Left lung (tissue), 10 donors: ENCODE data around the gene DCC. TPM values are rescaled to one million over a fixed set of nuclear protein-coding genes. Genes with fewer than 3 reads are reported as not detected.

Experiments
- ATAC-seq: fragments of 200-7000 bp; cut with Tn5 transposase; one replicate; pipeline ENCODE4 v1.9.1; 2020; ENCODE audit warnings: moderate library complexity
- DNase-seq, 4 donors: peaks; one replicate each; pipeline ENCODE4 v3.0.0-alpha.2; 2013 to 2020
- H3K27ac ChIP-seq, 2 donors: fragments of 200-600 bp; sonication (generic) in 1 of 2; one replicate each; pipeline versions ENCODE4 v1.5.0 to v1.8.0; 2020 to 2021
- H3K27me3 ChIP-seq, 2 donors: fragments of 200-600 bp; sonication (generic) in 1 of 2; one replicate each; pipeline versions ENCODE4 v1.5.0 to v1.8.0; 2020 to 2021
- H3K36me3 ChIP-seq, 2 donors: fragments of 200-600 bp; sonication (generic) in 1 of 2; one replicate each; pipeline versions ENCODE4 v1.5.0 to v1.8.0; 2020 to 2021
- H3K4me1 ChIP-seq, 2 donors: fragments of 200-600 bp; one replicate each; pipeline ENCODE4 v1.8.0; 2021
- H3K4me3 ChIP-seq, 2 donors: fragments of 200-600 bp; sonication (generic) in 1 of 2; one replicate each; pipeline versions ENCODE4 v1.5.0 to v1.8.0; 2020 to 2021; ENCODE audit warnings: mild to moderate bottlenecking in 1 of 2
- H3K9me3 ChIP-seq, 2 donors: fragments of 200-600 bp; sonication (generic) in 1 of 2; one replicate each; pipeline versions ENCODE4 v1.5.0 to v1.8.0; 2020 to 2021
- intact Hi-C, 2 donors: fragments of 100-400 bp; cut with DNase I; formaldehyde crosslinking; loops; one replicate each; pipeline versions ENCODE4 v1.11.2 to v1.14.2; 2022
- polyA plus RNA-seq, 6 donors: library from polyadenylated mRNA; unstranded; fragments of 120-200 nt; gene quantifications; one replicate each; pipeline ENCODE4 v1.2.1, GENCODE V29; 2013; ENCODE audit not compliant: insufficient read length in 6 of 6
- total RNA-seq, 2 donors: library from RNA; stranded (reverse); fragmentation: NEBNext Ultra II Directional; extraction: Animal tissue kit (Norgen Biotek cat#: 25700); gene quantifications; one replicate each; pipeline ENCODE4 v1.2.1, GENCODE V29; 2021
- TF ChIP-seq, protein P1 (sequence below), 2 donors: fragments of 200-600 bp; sonication (generic) in 1 of 2; IDR thresholded peaks; one replicate each; pipeline versions ENCODE4 v1.5.0 to v1.8.0; 2021; ENCODE audit warnings: antibody characterized with exemption in 2 of 2
- donor health status: DM: no; HTN: yes; CAD: no.
- donor health status: DM: no; HTN: no; CAD: no.

DCC gene
- total and polyA plus RNA-seq, 8 donors: 0.61 to 3.5 (median 2.1) TPM

DNA sequence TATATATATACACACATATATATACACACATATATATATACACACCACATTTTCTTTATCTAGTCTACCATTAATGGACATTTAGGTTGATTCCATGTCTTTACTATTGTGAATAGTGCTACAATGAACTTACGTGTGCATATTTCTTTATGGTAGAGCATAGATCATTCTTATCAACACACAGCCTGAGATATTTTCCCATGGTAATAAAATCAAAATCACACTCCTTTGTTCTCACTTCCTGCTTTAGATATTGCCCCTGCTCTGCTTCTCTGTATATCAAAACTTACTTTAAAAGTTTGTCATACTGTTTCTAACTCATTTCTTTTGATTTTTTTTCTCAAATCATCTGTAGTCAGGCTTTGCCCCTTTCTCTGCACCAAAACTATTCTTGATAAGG lies 119.9 kb downstream of the DCC start:
- no peak overlapping the region for H3K4me3 ChIP-seq
- TF ChIP-seq, protein P1, sequence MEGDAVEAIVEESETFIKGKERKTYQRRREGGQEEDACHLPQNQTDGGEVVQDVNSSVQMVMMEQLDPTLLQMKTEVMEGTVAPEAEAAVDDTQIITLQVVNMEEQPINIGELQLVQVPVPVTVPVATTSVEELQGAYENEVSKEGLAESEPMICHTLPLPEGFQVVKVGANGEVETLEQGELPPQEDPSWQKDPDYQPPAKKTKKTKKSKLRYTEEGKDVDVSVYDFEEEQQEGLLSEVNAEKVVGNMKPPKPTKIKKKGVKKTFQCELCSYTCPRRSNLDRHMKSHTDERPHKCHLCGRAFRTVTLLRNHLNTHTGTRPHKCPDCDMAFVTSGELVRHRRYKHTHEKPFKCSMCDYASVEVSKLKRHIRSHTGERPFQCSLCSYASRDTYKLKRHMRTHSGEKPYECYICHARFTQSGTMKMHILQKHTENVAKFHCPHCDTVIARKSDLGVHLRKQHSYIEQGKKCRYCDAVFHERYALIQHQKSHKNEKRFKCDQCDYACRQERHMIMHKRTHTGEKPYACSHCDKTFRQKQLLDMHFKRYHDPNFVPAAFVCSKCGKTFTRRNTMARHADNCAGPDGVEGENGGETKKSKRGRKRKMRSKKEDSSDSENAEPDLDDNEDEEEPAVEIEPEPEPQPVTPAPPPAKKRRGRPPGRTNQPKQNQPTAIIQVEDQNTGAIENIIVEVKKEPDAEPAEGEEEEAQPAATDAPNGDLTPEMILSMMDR (IDR thresholded peaks at IDR 0.05): no peak
- no peaks in the 10 kb centered on the region for H3K36me3 ChIP-seq
- H3K27ac ChIP-seq: no peak overlapping the region
- intact Hi-C loops: no loop called here
- no peaks in the 10 kb centered on the region for H3K9me3 ChIP-seq
- no peaks in the 10 kb centered on the region for H3K4me1 ChIP-seq
- ATAC-seq (no peak), DNase-seq (no peak)
- H3K27me3 ChIP-seq: no peaks in the 10 kb centered on the region

GRCh38 chr18:52462853-52463252 lies 122.9 kb downstream of the DCC start:
- Histone ChIP-seq H3K9me3 (no peaks in the 10 kb centered on the region), H3K36me3 (no peaks in the 10 kb centered on the region), H3K4me3 (no peak overlapping the region), H3K4me1 (no peaks in the 10 kb centered on the region), H3K27ac (no peak overlapping the region), H3K27me3 (no peaks in the 10 kb centered on the region)
- TF ChIP-seq, protein P1 (IDR thresholded peaks at IDR 0.05): no peak
- intact Hi-C loops: no loop called here
- ATAC-seq: no peak
- no peak for DNase-seq

GRCh38 chr18:52465391-52465790 lies 125.4 kb downstream of the DCC start:
- Histone ChIP-seq H3K4me1 (no peaks in the 10 kb centered on the region), H3K9me3 (no peaks in the 10 kb centered on the region), H3K27ac (no peak overlapping the region), H3K4me3 (no peak overlapping the region), H3K27me3 (no peaks in the 10 kb centered on the region), H3K36me3 (no peaks in the 10 kb centered on the region)
- no peak for ATAC-seq
- intact Hi-C loops: no loop called here
- TF ChIP-seq, protein P1 (IDR thresholded peaks at IDR 0.05): no peak
- no peak for DNase-seq

- H3K4me3 ChIP-seq: no peak overlapping the region
- H3K4me1 ChIP-seq: no peaks in the 10 kb centered on the region
- H3K27ac ChIP-seq: no peak overlapping the region
- no peak for ATAC-seq
- intact Hi-C loops: no loop called here
- TF ChIP-seq, protein P1 (IDR thresholded peaks at IDR 0.05): no peak
- DNase-seq: peak in 2 of 4 donors; percentile 24 to 26
- H3K36me3 ChIP-seq: no peaks in the 10 kb centered on the region
- no peaks in the 10 kb centered on the region for H3K27me3 ChIP-seq
- no peaks in the 10 kb centered on the region for H3K9me3 ChIP-seq
Measured at GRCh38 chr18:52468496-52468895, 128.5 kb downstream of the DCC start.

DNA sequence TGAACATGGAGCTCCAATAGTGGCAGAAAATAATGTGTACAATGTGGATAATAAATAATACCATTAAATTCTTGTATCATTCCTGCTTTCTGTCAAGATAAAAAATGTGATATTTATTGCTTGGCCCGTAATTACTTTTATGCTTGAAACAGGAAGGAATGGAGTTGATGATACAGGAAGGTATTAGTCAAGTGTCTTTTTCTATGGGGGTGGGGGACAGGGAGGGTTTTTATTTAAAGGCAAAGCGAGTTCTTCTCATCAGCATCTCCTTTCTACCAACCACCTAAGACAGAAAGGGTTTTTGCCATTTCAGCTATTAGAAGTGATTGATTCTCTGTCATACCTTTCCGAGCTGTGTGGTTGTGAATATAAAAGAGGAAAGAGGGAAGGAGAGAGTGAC lies 135.3 kb downstream of the DCC start:
- Histone ChIP-seq H3K27me3 (no peaks in the 10 kb centered on the region), H3K9me3 (no peaks in the 10 kb centered on the region), H3K27ac (no peak overlapping the region), H3K36me3 (no peaks in the 10 kb centered on the region), H3K4me3 (no peak overlapping the region), H3K4me1 (no peaks in the 10 kb centered on the region)
- TF ChIP-seq, protein P1 (IDR thresholded peaks at IDR 0.05): no peak
- intact Hi-C loops: no loop called here
- ATAC-seq (no peak), DNase-seq (no peak)
